GM12892 (cell line): ENCODE data around the gene CSF1R.

ENCODE experiments used
- DNase-seq: peaks from one replicate; pipeline ENCODE4 v3.0.0; 2011; ENCODE audit not compliant: insufficient read length
- FAIRE-seq: peaks from 2 replicates; lab custom pipeline; 2011; peaks lifted over from hg19 to GRCh38; lab: Jason Lieb, UNC
- POLR2A ChIP-seq: IDR thresholded peaks from 2 replicates; pipeline ENCODE4 v1.6.1; 2011; ENCODE audit warnings: low read depth, low read length, control low read depth
- POLR2AphosphoS5 ChIP-seq: IDR thresholded peaks from 2 replicates; pipeline ENCODE4 v1.6.1; 2011; ENCODE audit warnings: low read depth, low read length, control low read depth
- TAF1 ChIP-seq: IDR thresholded peaks from 2 replicates; pipeline ENCODE4 v1.6.1; 2011; ENCODE audit warnings: low read depth, mild to moderate bottlenecking, control low read depth, low read length, borderline replicate concordance

CSF1R gene

GRCh38 chr5:150065886-150066285, 20.5 kb downstream of the CSF1R start:
- DNase-seq: no peak
- TF ChIP-seq POLR2AphosphoS5: no peak
- no peak for TF ChIP-seq TAF1
- no peak for TF ChIP-seq POLR2A
- no peak for FAIRE-seq

DNA sequence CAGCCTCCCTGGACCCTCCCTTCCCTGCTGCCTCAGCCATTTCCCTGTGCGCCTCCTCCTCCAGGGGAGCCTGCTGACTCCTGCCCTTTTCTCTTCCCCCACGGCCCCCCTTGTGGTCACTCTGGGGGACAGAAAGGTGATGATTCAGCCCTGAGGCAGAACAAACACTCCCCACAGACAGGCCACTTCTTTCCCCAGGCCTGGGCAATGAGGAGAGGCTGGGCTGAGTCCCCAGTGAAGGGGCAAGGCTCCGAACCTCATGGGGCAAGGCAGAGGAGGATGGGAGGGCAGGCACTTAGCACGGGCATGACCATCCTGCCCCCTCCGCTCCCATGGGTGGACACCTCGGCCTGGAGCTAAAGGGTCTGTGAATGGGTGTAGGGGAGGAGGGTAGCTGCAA, 21.0 kb downstream of the CSF1R start:
- no peak for DNase-seq
- TF ChIP-seq POLR2A (no peak), TAF1 (no peak), POLR2AphosphoS5 (no peak)

DNA sequence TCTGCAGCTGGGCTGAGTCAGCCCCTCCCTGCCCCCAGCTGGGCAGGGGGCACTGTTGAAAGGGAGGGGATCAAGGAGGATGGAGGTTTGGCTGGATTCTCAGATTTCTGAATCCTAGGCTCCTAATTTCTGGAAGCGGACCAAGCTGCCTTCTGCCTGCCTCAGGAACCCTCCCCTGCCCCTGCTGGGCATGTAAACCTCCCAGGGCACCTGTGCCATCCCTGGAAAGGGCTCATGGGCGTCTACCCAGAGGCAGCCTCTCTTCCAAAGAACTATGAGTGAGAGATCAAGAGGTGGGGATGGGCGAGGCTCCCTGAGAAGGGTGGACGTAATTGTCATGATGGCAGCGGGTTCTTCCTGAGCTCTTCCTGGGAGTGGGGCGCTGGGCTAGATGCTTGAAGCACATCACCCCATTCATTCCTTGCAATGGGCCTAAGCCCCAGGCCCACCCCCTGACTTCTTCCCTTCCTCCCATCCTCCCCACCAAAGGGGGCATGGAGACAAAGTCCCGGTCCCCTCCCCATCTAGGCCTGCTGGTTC, 21.6 kb downstream of the CSF1R start:
- FAIRE-seq: no peak
- DNase-seq: no peak
- no peak for TF ChIP-seq POLR2AphosphoS5
- TF ChIP-seq POLR2A: no peak
- TF ChIP-seq TAF1: no peak

More for the DNA sequence above, 21.0 kb downstream of the CSF1R start:
- FAIRE-seq: no peak

- no peak for FAIRE-seq
Measured at GRCh38 chr5:150063638-150064037, 22.7 kb downstream of the CSF1R start.

DNA sequence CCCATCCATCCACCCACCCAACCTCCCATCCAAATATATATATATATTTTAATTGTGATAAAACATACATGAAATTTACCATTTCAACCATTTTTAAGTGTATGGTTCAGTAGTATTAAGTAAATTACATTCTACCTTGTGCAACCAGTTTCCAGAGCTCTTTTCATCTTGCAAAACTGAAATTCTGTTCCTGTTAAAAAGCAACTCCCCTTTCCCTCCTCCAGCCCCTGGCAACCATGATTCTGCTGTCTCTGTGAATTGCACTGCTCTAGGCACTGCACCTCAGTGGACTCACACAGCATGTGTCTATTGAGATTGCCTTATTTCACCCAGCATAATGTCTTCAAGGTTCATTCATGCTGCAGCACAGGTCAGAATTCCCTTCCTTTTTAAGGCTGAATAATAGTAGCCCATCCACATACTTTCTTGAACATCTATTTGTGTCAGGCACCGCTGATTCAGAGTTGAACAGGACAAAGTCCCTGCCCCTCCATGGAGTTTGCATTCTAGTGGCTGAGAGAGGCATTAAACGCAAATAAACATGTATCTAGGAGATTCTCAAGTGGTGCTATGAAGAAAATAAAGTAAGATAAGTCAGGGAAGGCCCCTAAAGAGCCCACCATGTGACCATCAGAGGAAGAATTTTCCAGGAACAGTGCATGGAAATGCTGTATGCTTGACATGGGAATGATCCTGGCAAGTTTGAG, 24.0 kb downstream of the CSF1R start:
- FAIRE-seq (no peak), DNase-seq (no peak)
- TF ChIP-seq POLR2AphosphoS5 (no peak), TAF1 (no peak), POLR2A (no peak)

More at GRCh38 chr5:150063638-150064037, 22.7 kb downstream of the CSF1R start:
- no peak for DNase-seq
- TF ChIP-seq POLR2A (no peak), POLR2AphosphoS5 (no peak), TAF1 (no peak)

- no peak for TF ChIP-seq POLR2A
- TF ChIP-seq POLR2AphosphoS5: no peak
- TF ChIP-seq TAF1: no peak
- no peak for FAIRE-seq
Measured at GRCh38 chr5:150061538-150061995, 24.8 kb downstream of the CSF1R start.

DNA sequence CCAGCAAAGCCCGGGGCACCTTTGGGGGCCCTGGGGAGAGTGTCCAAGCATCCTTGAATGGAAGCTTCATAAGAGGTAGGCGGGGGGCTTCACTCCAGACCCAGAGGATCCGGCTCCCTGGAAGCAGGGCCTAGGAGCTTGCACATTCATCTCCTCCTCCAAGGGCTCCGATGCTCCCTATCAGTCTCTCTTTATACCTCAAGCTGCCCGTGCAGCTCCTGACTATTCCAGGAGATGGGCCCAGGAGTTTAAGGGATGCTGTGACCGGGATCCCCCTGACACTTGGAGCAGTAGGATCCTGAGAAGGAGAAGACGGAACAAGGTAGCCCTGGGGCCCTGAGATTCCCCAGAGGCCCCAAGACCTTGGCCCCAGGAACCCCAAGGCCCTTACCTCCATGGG, 25.9 kb downstream of the CSF1R start:
- FAIRE-seq: no peak

More at GRCh38 chr5:150061538-150061995, 24.8 kb downstream of the CSF1R start:
- no peak for DNase-seq

GRCh38 chr5:150059623-150060022, 26.7 kb downstream of the CSF1R start:
- TF ChIP-seq POLR2AphosphoS5 (no peak), TAF1 (no peak), POLR2A (no peak)
- DNase-seq (no peak), FAIRE-seq (no peak)

More for the DNA sequence above, 25.9 kb downstream of the CSF1R start:
- TF ChIP-seq POLR2A (no peak), POLR2AphosphoS5 (no peak), TAF1 (no peak)
- DNase-seq: no peak

GRCh38 chr5:150058480-150059126, 27.8 kb downstream of the CSF1R start:
- DNase-seq (no peak), FAIRE-seq (no peak)
- TF ChIP-seq POLR2A (no peak), POLR2AphosphoS5 (no peak), TAF1 (no peak)

DNA sequence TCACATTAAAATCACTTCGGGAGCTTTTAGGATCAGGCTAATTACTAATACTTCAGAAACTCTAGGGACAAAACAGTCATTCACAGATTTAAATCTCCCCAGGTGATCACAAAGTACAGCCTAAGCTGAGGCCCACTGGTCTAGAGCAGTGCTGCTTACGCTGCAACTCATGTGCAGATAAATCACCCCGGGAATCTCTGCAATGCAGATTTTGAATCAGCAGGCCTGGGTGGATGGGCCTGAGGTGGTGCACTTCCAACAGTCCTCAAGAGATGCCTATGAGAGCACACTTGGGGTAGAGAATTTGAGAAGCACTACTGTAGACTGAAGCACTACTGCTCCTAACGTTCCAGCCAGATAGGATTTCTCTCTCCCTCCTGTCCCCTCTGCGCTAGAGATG, 28.4 kb downstream of the CSF1R start:
- DNase-seq (no peak), FAIRE-seq (no peak)
- TF ChIP-seq POLR2A (no peak), TAF1 (no peak), POLR2AphosphoS5 (no peak)

GRCh38 chr5:150057511-150057910, 28.8 kb downstream of the CSF1R start:
- TF ChIP-seq TAF1 (no peak), POLR2A (no peak), POLR2AphosphoS5 (no peak)
- FAIRE-seq: no peak

DNA sequence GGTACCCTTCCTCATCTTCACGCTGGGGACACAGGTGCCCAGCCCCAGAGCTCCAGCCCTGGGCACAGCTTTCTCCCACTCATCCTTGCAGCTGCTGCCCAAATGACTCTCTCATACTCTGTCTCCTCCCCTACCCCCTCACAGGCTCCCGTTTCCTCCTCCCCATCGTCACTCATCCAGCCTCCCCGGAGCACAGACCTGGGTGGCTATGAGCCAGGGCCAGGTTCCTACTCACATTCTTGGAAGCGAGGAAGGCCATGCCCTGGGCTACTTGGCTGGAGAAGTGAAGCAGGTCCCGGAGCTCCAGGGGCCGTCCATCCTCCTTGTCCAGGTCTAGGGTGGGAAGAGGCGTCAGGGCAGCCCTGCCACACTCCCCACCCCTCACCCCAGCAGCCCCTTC, 29.3 kb downstream of the CSF1R start:
- FAIRE-seq: no peak
- TF ChIP-seq TAF1: no peak
- no peak for TF ChIP-seq POLR2AphosphoS5
- no peak for TF ChIP-seq POLR2A
- DNase-seq: no peak

More at GRCh38 chr5:150057511-150057910, 28.8 kb downstream of the CSF1R start:
- no peak for DNase-seq
